ENCODE measurements around the gene TRIM59. TPM values are rescaled to one million over a fixed set of nuclear protein-coding genes. Genes with fewer than 3 reads are reported as not detected.

The TRIM59 gene
- total and polyA plus RNA-seq, 2 experiments from 2014 or later: 11.1 to 15.5 TPM

DNA sequence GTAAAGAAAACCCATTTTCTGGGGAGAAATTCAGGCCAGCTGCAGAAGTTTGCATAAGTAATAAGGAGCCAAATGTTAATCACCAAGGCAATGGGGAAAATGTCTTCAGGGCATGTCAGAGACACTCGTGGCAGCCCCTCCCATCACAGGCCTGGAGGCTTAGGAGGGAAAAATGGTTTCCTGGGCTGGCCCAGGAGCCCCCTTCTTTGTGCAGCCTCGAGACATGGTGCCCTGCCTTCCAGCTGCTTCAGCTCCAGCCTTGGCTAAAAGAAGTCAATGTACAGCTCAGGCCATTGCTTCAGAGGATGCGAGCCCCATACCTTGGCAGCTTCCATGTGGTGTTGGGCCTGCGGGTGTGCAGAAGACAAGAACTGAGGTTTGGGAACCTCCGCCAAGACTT lies 20.6 kb upstream of the TRIM59 start:
- no peaks in the 10 kb centered on the region for H3K27me3 ChIP-seq
- no peak overlapping the region for H3K27ac ChIP-seq
- peaks cover 1% of the 10 kb centered on the region for H3K4me1 ChIP-seq (ENCODE audit: low read depth)
- TF ChIP-seq, protein P1, sequence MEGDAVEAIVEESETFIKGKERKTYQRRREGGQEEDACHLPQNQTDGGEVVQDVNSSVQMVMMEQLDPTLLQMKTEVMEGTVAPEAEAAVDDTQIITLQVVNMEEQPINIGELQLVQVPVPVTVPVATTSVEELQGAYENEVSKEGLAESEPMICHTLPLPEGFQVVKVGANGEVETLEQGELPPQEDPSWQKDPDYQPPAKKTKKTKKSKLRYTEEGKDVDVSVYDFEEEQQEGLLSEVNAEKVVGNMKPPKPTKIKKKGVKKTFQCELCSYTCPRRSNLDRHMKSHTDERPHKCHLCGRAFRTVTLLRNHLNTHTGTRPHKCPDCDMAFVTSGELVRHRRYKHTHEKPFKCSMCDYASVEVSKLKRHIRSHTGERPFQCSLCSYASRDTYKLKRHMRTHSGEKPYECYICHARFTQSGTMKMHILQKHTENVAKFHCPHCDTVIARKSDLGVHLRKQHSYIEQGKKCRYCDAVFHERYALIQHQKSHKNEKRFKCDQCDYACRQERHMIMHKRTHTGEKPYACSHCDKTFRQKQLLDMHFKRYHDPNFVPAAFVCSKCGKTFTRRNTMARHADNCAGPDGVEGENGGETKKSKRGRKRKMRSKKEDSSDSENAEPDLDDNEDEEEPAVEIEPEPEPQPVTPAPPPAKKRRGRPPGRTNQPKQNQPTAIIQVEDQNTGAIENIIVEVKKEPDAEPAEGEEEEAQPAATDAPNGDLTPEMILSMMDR (IDR thresholded peaks at IDR 0.05; ENCODE audit: low read depth, low read length): no peak
- H3K4me3 ChIP-seq: no peak overlapping the region
- no peaks in the 10 kb centered on the region for H3K9me3 ChIP-seq (ENCODE audit: low read depth)
- DNase-seq (ENCODE audit: low read depth in 1 of 2, low spot score in 1 of 2): no peak
- H3K36me3 ChIP-seq: no peaks in the 10 kb centered on the region

DNA sequence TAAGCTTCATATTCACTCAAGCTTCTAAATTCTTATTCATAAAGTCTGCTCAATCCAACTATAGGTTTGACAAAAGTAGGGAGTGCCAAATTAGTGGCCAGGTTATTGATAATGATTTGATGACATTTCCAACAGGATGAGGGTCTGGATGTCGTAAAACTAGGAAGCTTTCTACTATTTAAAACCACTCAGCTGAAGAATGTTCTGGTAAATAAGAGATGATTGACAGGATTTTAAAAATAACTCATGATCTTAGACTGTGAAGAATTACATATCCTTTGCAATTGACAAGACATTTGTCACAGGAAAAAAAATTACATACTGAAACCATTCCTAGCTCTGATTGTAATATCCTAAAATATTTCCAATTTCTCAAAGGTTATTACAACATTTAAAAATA lies 15.4 kb upstream of the TRIM59 start:
- no peaks in the 10 kb centered on the region for H3K36me3 ChIP-seq
- no peaks in the 10 kb centered on the region for H3K27me3 ChIP-seq
- no peak overlapping the region for H3K27ac ChIP-seq
- TF ChIP-seq, protein P1 (IDR thresholded peaks at IDR 0.05; ENCODE audit: low read depth, low read length): no peak
- DNase-seq (ENCODE audit: low read depth in 1 of 2, low spot score in 1 of 2): no peak
- no peak overlapping the region for H3K4me3 ChIP-seq
- H3K4me1 ChIP-seq (ENCODE audit: low read depth): peaks cover 7% of the 10 kb centered on the region
- no peaks in the 10 kb centered on the region for H3K9me3 ChIP-seq (ENCODE audit: low read depth)

DNA sequence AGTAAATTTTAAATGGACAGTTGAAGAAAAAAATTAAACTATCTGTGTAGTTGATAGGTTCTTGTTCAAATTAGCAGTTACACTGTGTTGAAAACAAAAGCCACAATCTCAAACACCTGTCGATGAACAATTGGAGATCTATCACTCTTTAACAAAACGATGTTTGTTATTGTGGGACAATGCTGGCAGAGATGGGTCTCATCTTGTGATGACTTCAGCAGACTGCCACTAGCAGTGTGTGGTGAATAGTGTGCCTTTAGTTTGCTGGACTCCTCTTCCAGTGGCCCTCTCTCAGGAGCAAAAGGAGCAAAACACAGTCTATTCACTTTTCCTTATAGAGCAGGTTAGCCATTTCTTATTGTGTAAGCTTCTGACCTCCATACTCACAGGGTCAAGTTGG lies 14.7 kb upstream of the TRIM59 start:
- H3K4me1 ChIP-seq (ENCODE audit: low read depth): peaks cover 7% of the 10 kb centered on the region
- DNase-seq (ENCODE audit: low read depth in 1 of 2, low spot score in 1 of 2): no peak
- H3K27me3 ChIP-seq: no peaks in the 10 kb centered on the region
- no peaks in the 10 kb centered on the region for H3K9me3 ChIP-seq (ENCODE audit: low read depth)
- TF ChIP-seq, protein P1 (IDR thresholded peaks at IDR 0.05; ENCODE audit: low read depth, low read length): no peak
- H3K4me3 ChIP-seq: no peak overlapping the region
- no peak overlapping the region for H3K27ac ChIP-seq
- no peaks in the 10 kb centered on the region for H3K36me3 ChIP-seq

DNA sequence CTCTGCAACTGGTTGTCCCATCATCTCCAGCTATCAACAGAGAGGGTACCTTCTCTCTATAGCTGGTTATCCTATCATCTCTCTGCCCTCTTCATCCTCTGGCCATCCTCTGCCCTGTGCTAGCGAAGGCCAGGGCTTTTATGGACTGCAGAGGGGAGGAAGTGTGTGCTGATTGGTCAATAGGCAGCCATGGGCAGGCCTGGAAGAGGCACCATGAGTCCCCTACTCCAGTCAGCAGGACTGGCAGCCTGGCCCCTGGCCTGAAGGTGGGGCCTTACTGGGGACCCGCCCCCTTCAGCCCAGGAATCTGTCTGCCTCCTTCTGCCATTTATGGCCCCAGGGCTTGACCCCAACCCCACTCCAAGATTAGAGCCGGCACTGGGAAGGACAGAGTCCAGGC lies 10.4 kb upstream of the TRIM59 start:
- no peaks in the 10 kb centered on the region for H3K27me3 ChIP-seq
- no peak for DNase-seq (ENCODE audit: low read depth in 1 of 2, low spot score in 1 of 2)
- H3K4me1 ChIP-seq (ENCODE audit: low read depth): peaks cover 4% of the 10 kb centered on the region
- no peak overlapping the region for H3K27ac ChIP-seq
- no peaks in the 10 kb centered on the region for H3K9me3 ChIP-seq (ENCODE audit: low read depth)
- H3K4me3 ChIP-seq: no peak overlapping the region
- H3K36me3 ChIP-seq: no peaks in the 10 kb centered on the region
- TF ChIP-seq, protein P1 (IDR thresholded peaks at IDR 0.05; ENCODE audit: low read depth, low read length): no peak

DNA sequence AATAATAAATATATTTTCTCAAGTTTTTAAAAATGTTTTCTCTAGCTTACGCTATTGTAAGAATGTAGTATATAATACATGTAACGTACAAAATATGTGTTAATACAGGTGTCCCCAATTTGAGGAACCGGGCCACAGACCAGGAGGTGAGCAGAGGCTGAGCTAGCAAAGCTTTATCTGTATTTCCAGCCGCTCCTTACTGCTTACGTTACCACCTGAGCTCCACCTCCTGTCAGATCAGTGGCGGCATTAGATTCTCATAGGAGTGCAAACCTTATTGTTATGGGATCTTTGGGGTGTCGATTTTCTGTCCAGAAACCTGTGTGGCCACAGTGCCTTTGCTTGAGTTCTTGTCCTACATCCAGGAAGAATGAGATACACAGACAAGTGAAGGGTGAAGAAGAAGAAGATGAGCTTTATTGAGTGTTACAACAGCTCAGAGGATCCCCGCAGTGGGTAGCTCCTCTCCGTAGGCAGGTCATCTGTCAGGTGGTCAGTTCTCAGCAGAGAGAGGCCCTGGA lies 9.9 kb upstream of the TRIM59 start:
- no peaks in the 10 kb centered on the region for H3K27me3 ChIP-seq
- H3K4me3 ChIP-seq: no peak overlapping the region
- TF ChIP-seq, protein P1 (IDR thresholded peaks at IDR 0.05; ENCODE audit: low read depth, low read length): no peak
- H3K9me3 ChIP-seq (ENCODE audit: low read depth): no peaks in the 10 kb centered on the region
- no peaks in the 10 kb centered on the region for H3K36me3 ChIP-seq
- no peaks in the 10 kb centered on the region for H3K4me1 ChIP-seq (ENCODE audit: low read depth)
- no peak overlapping the region for H3K27ac ChIP-seq
- no peak for DNase-seq (ENCODE audit: low read depth in 1 of 2, low spot score in 1 of 2)

DNA sequence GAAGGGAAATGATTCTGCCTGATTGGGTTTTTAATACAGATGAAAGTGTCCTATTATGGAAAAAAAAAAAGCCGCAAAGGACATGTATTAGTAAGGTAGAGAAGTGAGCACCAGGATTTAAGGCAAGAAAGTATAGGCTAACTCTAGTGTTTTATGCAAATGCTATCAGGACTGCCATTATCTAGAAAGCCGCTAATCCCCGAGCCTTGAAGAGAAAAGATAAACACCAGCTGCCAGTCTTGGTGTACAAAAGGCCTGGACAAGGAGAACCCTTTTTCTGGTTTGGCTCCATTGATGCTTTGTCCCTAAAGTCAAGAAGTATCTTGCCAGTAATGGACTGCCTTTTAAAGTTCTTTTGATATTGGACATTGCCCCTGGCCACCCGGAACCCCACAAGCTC lies 8.6 kb upstream of the TRIM59 start:
- H3K27ac ChIP-seq: no peak overlapping the region
- no peaks in the 10 kb centered on the region for H3K36me3 ChIP-seq
- H3K27me3 ChIP-seq: no peaks in the 10 kb centered on the region
- TF ChIP-seq, protein P1 (IDR thresholded peaks at IDR 0.05; ENCODE audit: low read depth, low read length): no peak
- DNase-seq (ENCODE audit: low read depth in 1 of 2, low spot score in 1 of 2): no peak
- H3K4me1 ChIP-seq (ENCODE audit: low read depth): no peaks in the 10 kb centered on the region
- H3K4me3 ChIP-seq: no peak overlapping the region
- H3K9me3 ChIP-seq (ENCODE audit: low read depth): no peaks in the 10 kb centered on the region
